NCI-H526 (cell line): ENCODE results near the gene HADH.
"Not testable (repeated sequence)": the region's sequence is repeated elsewhere in the genome, so short reads cannot be mapped to it uniquely, and the experiment has no call there.

Experiments
- DNase-seq, 2 experiments: peaks; one replicate each; lab custom pipeline; 2025; lab: John Stamatoyannopoulos, UW

The HADH gene

GRCh38 chr4:108031427-108032083 lies 41.9 kb downstream of the HADH start:
- no peak for DNase-seq

GRCh38 chr4:108033348-108033747 lies 43.7 kb downstream of the HADH start:
- no peak for DNase-seq

- DNase-seq, result no peak
These were observed 44.9 kb downstream of the HADH start for GRCh38 chr4:108034565-108034964.

GRCh38 chr4:108035691-108036090 lies 46.0 kb downstream of the HADH start:
- no peak for DNase-seq

GRCh38 chr4:108036213-108036612 lies 46.5 kb downstream of the HADH start:
- no peak for DNase-seq

GRCh38 chr4:108037884-108038283 lies 48.2 kb downstream of the HADH start:
- DNase-seq, result no peak

- DNase-seq, result no peak
These were observed 53.2 kb downstream of the HADH start for GRCh38 chr4:108042927-108043326.

GRCh38 chr4:108043526-108043925 lies 53.8 kb downstream of the HADH start:
- DNase-seq, result no peak

GRCh38 chr4:108044951-108045686 lies 55.4 kb downstream of the HADH start:
- DNase-seq, result no peak

- DNase-seq, result no peak
These were observed 56.0 kb downstream of the HADH start for GRCh38 chr4:108045687-108046024.

GRCh38 chr4:108047199-108047598 lies 57.5 kb downstream of the HADH start:
- DNase-seq, result no peak

- no peak for DNase-seq
These were observed 58.5 kb downstream of the HADH start for GRCh38 chr4:108048157-108048556.

- no peak for DNase-seq
These were observed 59.3 kb downstream of the HADH start for GRCh38 chr4:108048997-108049396.

GRCh38 chr4:108049406-108049805 lies 59.7 kb downstream of the HADH start:
- DNase-seq, result no peak

GRCh38 chr4:108050166-108051111 lies 60.8 kb downstream of the HADH start:
- not testable (repeated sequence) for DNase-seq

- DNase-seq, result no peak
These were observed 61.7 kb downstream of the HADH start for GRCh38 chr4:108051343-108051742.

- DNase-seq, result no peak
These were observed 63.0 kb downstream of the HADH start for GRCh38 chr4:108052558-108053120.

- DNase-seq, result no peak
These were observed 63.6 kb downstream of the HADH start for GRCh38 chr4:108053251-108053711.

- DNase-seq, result no peak
These were observed 64.4 kb downstream of the HADH start for GRCh38 chr4:108054025-108054638.

GRCh38 chr4:108055787-108056186 lies 66.1 kb downstream of the HADH start:
- no peak for DNase-seq

- no peak for DNase-seq
These were observed 66.7 kb downstream of the HADH start for GRCh38 chr4:108056418-108056817.
